ENCODE measurements around the gene AUP1.
"Not testable (repeated sequence)": the region's sequence is repeated elsewhere in the genome, so short reads cannot be mapped to it uniquely, and the experiment has no call there.

AUP1 gene, protein sequence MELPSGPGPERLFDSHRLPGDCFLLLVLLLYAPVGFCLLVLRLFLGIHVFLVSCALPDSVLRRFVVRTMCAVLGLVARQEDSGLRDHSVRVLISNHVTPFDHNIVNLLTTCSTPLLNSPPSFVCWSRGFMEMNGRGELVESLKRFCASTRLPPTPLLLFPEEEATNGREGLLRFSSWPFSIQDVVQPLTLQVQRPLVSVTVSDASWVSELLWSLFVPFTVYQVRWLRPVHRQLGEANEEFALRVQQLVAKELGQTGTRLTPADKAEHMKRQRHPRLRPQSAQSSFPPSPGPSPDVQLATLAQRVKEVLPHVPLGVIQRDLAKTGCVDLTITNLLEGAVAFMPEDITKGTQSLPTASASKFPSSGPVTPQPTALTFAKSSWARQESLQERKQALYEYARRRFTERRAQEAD

DNA sequence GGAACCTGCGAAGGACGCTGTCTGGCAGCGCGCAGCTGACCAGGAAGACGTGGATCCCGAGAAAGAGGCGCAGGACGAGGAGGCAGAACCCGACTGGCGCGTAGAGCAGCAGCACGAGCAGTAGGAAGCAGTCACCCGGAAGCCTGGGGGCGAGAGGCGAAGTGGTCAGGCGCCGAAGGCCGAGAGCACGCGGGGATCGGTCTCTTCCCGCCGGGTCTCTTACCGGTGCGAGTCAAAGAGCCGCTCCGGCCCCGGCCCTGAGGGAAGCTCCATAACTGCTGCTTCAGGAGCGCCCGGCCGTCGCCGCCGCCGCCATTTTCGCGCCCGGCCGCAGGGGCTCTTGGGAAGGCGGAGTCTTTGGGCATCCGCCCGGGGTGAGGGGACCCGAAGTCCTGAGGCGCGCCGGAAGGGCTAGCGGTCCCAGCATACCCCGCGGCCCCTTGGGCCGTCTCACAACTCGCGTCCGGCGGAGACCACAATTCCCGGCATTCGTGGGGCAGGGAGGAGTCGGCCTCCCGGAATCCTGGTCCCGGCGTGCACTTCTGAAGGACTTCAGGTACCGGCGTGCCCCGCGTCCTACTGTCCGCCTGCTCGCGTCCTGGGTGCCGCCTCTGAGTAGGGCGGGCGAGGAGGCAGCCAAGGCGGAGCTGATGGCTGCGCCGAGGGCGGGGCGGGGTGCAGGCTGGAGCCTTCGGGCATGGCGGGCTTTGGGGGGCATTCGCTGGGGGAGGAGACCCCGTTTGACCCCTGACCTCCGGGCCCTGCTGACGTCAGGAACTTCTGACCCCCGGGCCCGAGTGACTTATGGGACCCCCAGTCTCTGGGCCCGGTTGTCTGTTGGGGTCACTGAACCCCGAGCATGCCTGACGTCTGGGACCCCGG is at the start of gene AUP1, which contains the start of gene HTRA2:
TSS of gene AUP1 (minus strand) at position 350 of the 882 bp plus-strand sequence. CDS start at position 273, 77 bp downstream.
TSS of gene HTRA2 (plus strand) at position 577 of the 882 bp plus-strand sequence. CDS start at position 651, 74 bp downstream.
- peak; percentile 99 for DNase-seq

GRCh38 chr2:74578408-74578807 is 48.9 kb upstream of the AUP1 start:
- no peak for DNase-seq

DNA sequence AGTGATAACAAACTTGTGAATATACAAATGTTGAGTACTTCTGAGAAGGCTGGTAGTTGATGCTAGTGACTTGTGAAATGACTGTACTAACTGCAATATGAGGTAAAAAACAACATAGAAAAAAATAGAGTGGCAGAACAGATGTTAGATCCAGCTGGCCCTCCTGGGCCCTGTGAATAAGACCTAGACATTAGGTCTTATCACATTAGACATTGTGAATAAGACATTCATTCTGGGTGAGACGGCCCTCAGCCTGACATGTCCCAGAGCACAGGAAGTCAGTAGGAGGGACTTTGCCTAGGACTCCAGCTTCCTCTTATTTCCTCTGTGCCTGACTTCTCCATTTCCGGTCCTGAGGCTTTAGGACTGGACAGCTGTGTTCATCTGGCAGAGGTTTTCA is 47.9 kb upstream of the AUP1 start:
- DNase-seq, result no peak

DNA sequence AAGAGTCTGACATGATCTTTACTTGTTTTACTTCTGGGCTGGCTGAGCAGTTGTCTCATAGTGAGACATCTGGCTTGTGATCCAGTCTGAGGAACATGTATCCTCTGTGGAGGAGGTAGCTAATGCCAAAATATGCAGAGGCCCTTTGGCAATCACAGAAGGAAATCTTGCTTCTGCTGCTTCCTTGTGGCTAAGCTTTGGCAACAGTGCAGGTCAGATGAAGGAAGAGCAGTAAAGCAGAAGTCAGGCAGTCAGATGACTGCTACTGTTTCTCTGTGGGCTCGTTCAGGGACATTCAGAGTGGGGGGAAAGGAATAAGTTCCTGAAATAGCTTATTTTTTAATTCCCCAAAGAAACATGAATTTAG is 47.3 kb upstream of the AUP1 start:
- no peak for DNase-seq

DNA sequence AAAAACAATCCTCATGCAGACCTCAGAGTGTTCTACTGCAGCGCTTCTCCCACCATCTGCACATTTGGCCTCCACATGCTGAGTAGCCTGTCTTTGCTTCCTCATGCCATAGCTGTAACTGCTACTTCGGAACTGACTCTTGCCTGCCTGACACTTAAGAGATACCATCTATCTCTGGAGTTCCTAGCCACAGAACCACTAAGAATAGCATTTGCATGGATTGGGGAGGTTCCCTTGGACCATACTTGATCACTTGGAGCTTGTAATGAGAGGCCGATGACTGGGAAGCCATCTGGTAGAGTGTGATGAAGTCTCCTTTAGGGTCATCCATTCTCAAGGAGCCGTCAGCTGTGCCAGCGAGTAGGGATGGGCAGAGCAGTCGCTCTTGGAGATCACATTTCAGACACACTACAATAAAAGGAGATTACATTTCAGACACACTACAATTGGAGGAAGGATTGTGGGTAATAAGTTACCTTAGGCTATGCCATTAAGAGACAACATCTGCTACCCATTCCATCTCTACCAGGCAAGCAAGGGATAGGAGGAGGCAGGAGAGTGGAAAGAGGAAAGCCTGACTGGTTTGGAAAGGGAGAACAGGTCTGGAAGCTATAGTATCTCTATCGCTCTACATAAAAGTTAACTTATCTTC is 46.8 kb upstream of the AUP1 start:
- no peak for DNase-seq

- no peak for DNase-seq
These were observed 45.8 kb upstream of the AUP1 start for GRCh38 chr2:74575320-74575719.

DNA sequence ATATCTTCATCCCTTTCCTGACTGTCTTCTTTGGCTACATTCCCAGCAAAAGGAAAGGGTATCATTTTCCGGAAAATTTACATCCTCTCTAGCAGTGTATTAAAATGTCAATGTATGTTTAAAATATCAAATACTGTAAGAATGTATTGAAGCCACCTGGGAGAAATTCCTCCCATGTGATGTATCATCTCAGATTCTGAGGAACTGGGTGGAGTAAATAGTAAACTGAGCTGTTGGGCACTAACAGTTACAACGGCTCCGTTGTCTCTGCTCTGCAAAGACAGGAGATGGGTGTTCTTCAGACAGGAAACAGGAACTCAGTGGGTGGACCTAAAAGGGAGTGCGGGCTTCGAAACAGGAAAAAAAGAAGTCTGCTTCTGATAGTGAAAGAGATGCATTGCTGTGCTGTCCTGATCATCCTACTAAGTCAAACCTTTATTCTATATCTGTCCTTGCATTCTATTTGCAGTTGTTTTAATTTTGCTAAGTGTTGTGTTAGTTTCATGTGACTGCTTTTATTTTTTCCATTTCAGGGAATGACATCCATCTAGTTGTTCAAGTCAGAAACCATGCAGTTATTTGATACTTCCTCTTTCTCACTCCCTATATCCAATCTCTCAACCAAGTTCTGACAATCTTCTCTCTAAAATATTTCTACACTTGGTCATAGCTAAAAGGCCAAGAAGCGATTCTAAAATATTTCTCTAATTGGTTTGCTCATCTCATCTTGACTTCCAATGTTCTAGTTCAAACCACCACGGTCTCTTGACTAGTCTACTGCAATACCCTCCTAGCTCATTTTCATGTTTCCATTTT is 44.4 kb upstream of the AUP1 start:
- DNase-seq, result no peak

GRCh38 chr2:74572178-74572925 is 42.8 kb upstream of the AUP1 start:
- no peak for DNase-seq

- no peak for DNase-seq
These were observed 41.6 kb upstream of the AUP1 start for GRCh38 chr2:74571058-74571457.

- no peak for DNase-seq
These were observed 40.2 kb upstream of the AUP1 start for GRCh38 chr2:74569686-74570085.

DNA sequence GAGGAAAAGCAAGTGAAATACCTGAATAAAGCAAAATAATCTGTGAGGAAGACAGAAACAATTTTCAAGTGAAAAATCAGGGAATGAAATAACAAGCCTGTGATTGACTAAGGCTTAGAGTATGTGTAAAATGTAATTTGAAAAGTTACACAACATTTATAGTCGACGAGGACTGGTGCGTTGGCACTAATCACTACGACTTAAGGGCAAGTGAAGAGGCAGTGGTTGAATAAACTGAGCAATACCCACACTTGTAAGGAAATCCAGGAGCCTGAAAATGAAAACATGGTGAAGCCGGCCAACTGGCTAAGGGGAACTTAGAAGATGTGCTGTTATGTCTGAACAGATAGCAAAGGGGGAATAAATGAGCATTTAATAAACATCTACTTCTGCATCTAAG is 38.4 kb upstream of the AUP1 start:
- no peak for DNase-seq

GRCh38 chr2:74566754-74567085 is 37.2 kb upstream of the AUP1 start:
- no peak for DNase-seq

GRCh38 chr2:74566076-74566753 is 36.7 kb upstream of the AUP1 start:
- DNase-seq, result no peak

- no peak for DNase-seq
These were observed 34.7 kb upstream of the AUP1 start for GRCh38 chr2:74564222-74564621.

DNA sequence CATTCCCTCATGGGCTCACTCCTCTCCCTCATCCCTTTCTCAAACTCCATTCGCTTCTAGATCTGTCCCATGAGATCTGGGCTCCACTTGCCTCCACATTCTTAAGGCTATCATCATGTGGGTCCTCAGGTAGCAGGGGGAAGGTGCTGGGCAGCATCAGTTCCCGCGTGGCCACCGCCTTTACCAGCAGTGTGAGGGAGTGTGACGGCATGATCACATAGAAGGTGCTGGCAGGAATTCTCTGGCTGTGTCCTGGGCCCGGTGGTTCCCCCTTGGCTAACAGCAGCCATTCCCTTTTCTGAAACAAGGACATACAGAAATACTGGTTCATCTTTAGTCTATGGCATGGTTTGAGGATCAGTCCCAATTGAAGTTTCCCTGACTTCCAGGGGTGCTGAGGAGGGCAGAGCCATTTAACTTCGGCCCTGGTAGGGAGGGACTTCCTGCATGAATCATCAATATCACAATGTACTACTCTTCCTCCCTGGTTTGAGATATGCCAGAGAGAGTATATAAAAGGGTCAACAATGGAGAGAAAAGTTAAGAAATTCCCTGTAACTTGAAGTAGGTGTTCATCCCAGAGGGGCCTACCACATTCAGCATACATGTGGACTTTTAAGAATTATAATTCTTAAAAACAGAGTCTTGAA is 32.7 kb upstream of the AUP1 start:
- no peak for DNase-seq

DNA sequence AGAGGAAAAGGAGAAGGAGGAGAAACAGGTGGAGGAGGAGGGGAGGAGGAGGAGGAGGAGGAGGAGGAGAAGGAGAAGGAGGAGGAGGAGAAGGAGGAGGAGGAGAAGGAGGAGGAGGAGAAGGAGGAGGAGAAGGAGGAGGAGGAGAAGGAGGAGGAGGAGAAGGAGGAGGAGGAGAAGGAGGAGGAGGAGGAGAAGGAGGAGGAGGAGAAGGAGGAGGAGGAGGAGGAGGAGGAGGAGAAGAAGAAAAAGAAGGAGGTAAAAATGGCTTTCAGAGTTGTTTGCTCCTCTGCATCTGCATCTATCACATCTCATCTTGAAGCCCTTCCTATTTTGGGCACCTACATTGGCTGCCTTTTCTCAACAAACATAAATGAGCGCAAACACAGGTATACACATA is 31.5 kb upstream of the AUP1 start:
- not testable (repeated sequence) for DNase-seq

DNA sequence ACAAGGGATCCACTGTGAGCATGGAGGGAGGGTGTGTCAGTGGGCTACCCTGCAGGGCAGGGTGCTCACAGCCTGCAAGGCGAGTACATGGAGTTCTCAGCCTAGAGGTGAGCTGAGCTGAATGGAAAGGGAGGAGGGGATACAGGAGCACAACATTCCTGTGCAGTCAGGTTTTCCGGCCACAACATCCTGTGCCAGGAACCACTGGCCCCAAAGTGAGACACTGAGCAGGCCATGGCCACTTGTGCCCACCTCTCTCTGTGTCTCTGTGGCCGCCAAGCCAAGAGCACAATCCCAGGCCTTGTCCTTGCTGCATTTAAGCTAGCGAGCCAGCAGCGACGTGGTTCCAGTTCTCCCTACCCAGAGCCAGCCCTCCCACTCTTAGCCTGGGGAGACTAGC is 31.1 kb upstream of the AUP1 start:
- no peak for DNase-seq

- DNase-seq, result no peak
These were observed 30.4 kb upstream of the AUP1 start for GRCh38 chr2:74559912-74560311.

GRCh38 chr2:74558284-74559230 is 29.1 kb upstream of the AUP1 start:
- no peak for DNase-seq

Measured in right forelimb (tissue), 1 donor.